Endothelial cell of umbilical vein (primary cell): ENCODE measurements around the gene SLC36A3. TPM values are rescaled to one million over a fixed set of nuclear protein-coding genes. Genes with fewer than 3 reads are reported as not detected.

Experiments used
- BruUV-seq: library from RNA; stranded (reverse); fragments of 400-500 nt; replicated peaks from 2 replicates; lab custom pipeline; 2021; lab: Mats Ljungman, UMichigan
- CTCF ChIA-PET: fragments of 300-600, 350-600 bp; sonication (Branson Sonifier 250); formaldehyde crosslinking; loops from one replicate; lab custom pipeline; 2021; ENCODE audit warnings: antibody characterized with exemption, inconsistent platforms; lab: Charles Lee
- POLR2A ChIA-PET: fragments of 300-600, 350-600 bp; sonication (Branson Sonifier 250); formaldehyde crosslinking; loops from one replicate; lab custom pipeline; 2021; ENCODE audit warnings: antibody characterized with exemption, inconsistent platforms; lab: Charles Lee
- DNase-seq: peaks from one replicate; pipeline ENCODE4 v3.0.0-alpha.2; 2011; ENCODE audit warnings: low read depth, low spot score
- FAIRE-seq: peaks from 2 replicates; lab custom pipeline; 2011; peaks lifted over from hg19 to GRCh38; lab: Jason Lieb, UNC
- H2AFZ ChIP-seq: 2 replicates; pipeline ENCODE4 v1.6.0; 2012; ENCODE audit warnings: low read depth, low read length, control low read depth, inconsistent platforms
- H3K27ac ChIP-seq: 2 replicates; pipeline ENCODE4 v1.5.1; 2011; ENCODE audit warnings: low read depth, mild to moderate bottlenecking, control low read depth, low read length, moderate library complexity; ENCODE audit not compliant: insufficient read depth
- H3K27me3 ChIP-seq, 2 experiments: 2 replicates each; pipeline versions ENCODE4 v1.6.0 to v1.6.1; 2011; ENCODE audit warnings: low read length in 2 of 2, mixed read lengths in 1 of 2; ENCODE audit not compliant: control insufficient read depth in 2 of 2, insufficient read depth in 2 of 2
- H3K36me3 ChIP-seq, 2 experiments: 2 replicates in 1 of 2; 3 replicates in 1 of 2; pipeline ENCODE4 v1.5.1; 2011; ENCODE audit warnings: low read length in 2 of 2, mild to moderate bottlenecking in 1 of 2, moderate library complexity in 1 of 2; ENCODE audit not compliant: control insufficient read depth in 2 of 2, insufficient read depth in 2 of 2; ENCODE audit errors: extremely low read depth in 1 of 2
- H3K4me1 ChIP-seq: 3 replicates; pipeline ENCODE4 v1.5.1; 2011; ENCODE audit warnings: mild to moderate bottlenecking, low read length; ENCODE audit not compliant: control insufficient read depth, insufficient read depth; ENCODE audit errors: extremely low read depth
- H3K4me2 ChIP-seq: 2 replicates; pipeline ENCODE4 v1.6.1; 2011; ENCODE audit warnings: low read length, control low read depth, mixed read lengths; ENCODE audit not compliant: insufficient read depth
- H3K4me3 ChIP-seq, 3 experiments: fragments of 200-600 bp in 1 of 3; sonication (generic), shearing (Covaris generic) in 1 of 3; replicated peaks in 1 of 3; 2 replicates each; pipeline ENCODE4 v1.5.1; 2011 to 2016; ENCODE audit warnings: control low read depth in 3 of 3, low read length in 3 of 3, mild to moderate bottlenecking in 2 of 3, inconsistent platforms in 1 of 3, low read depth in 1 of 3, moderate library complexity in 1 of 3; ENCODE audit not compliant: insufficient read depth in 1 of 3
- H3K79me2 ChIP-seq: 2 replicates; pipeline ENCODE4 v1.6.0; 2012; ENCODE audit warnings: low read length, inconsistent platforms; ENCODE audit not compliant: control insufficient read depth, insufficient read depth
- H3K9ac ChIP-seq: replicated peaks from 2 replicates; pipeline ENCODE3; 2011; ENCODE audit warnings: low read length, control low read depth; ENCODE audit not compliant: insufficient read depth; ENCODE audit errors: extremely low read depth
- H3K9me1 ChIP-seq: replicated peaks from 3 replicates; pipeline ENCODE4 v1.6.0; 2011; ENCODE audit warnings: mild to moderate bottlenecking, low read length; ENCODE audit not compliant: control insufficient read depth, insufficient read depth; ENCODE audit errors: extremely low read depth
- H3K9me3 ChIP-seq: replicated peaks from 2 replicates; pipeline ENCODE4 v1.5.1; 2012; ENCODE audit warnings: low read length, inconsistent platforms; ENCODE audit not compliant: control insufficient read depth, insufficient read depth
- H4K20me1 ChIP-seq: replicated peaks from 2 replicates; pipeline ENCODE3; 2011; ENCODE audit warnings: mild to moderate bottlenecking, low read length; ENCODE audit not compliant: control insufficient read depth, insufficient read depth; ENCODE audit errors: extremely low read depth
- EZH2 ChIP-seq: IDR thresholded peaks from 2 replicates; pipeline ENCODE4 v1.6.1; 2012; ENCODE audit warnings: borderline replicate concordance, low read depth, mild to moderate bottlenecking, moderate library complexity, low read length, inconsistent platforms; ENCODE audit not compliant: severe bottlenecking
- FOS ChIP-seq: IDR thresholded peaks from 2 replicates; pipeline ENCODE4 v1.6.1; 2011; ENCODE audit warnings: mild to moderate bottlenecking, low read length, moderate library complexity, borderline replicate concordance; ENCODE audit not compliant: insufficient read depth
- JUN ChIP-seq: IDR thresholded peaks from 2 replicates; pipeline ENCODE4 v1.6.1; 2011; ENCODE audit warnings: borderline replicate concordance, low read depth; ENCODE audit not compliant: insufficient read length, insufficient read depth
- POLR2A ChIP-seq: IDR thresholded peaks from 2 replicates; pipeline ENCODE4 v1.6.1; 2012; ENCODE audit warnings: low read depth, mild to moderate bottlenecking, control low read depth, low read length
- POLR2AphosphoS5 ChIP-seq: IDR thresholded peaks from 2 replicates; pipeline ENCODE4 v1.6.1; 2012; ENCODE audit warnings: low read depth, mild to moderate bottlenecking, control low read depth, low read length, moderate library complexity; ENCODE audit not compliant: insufficient read depth
- dilution Hi-C: fragments of 300-500 bp; cut with MboI; formaldehyde crosslinking; loops from one replicate; pipeline ENCODE4 v1.15.0; 2019; ENCODE audit warnings: low sequenced_read_pairs; ENCODE audit not compliant: extremely low pct_ligation_motif_present
- intact Hi-C: fragments of 100-400 bp; cut with micrococcal nuclease; formaldehyde crosslinking; loops from one replicate; pipeline ENCODE4 v1.10.0; 2022
- polyA plus RNA-seq, 4 experiments: library from polyadenylated mRNA; depleted of rRNA in 3 of 4; stranded (reverse) in 3 of 4; unstranded in 1 of 4; fragments of >200 nt; gene quantifications; 2 replicates each; pipeline versions ENCODE4 v1.2.1 to v1.2.3, GENCODE V29; 2011 to 2012; ENCODE audit warnings: missing spikeins in 1 of 4
- total RNA-seq: library from RNA; stranded (reverse); gene quantifications from 2 replicates; pipeline ENCODE4 v1.2.3, GENCODE V29; 2021
- TF ChIP-seq, protein P1 (sequence below), 2 donors: IDR thresholded peaks; 1 replicate in 1 of 2; 2 replicates in 1 of 2; pipeline ENCODE4 v1.5.1; 2011; ENCODE audit warnings: low read length in 2 of 2, mild to moderate bottlenecking in 2 of 2, moderate library complexity in 2 of 2, control low read depth in 1 of 2, inconsistent platforms in 1 of 2, low read depth in 1 of 2; ENCODE audit not compliant: insufficient read depth in 1 of 2; ENCODE audit errors: extremely low read depth in 1 of 2
- TF ChIP-seq, protein P2 (sequence below): IDR thresholded peaks from 2 replicates; pipeline ENCODE4 v1.6.1; 2011; ENCODE audit not compliant: insufficient read depth, insufficient read length

Gene SLC36A3
- total and polyA plus RNA-seq, 2 donors (not counting 3 experiments of a cell fraction or from before 2014, with no cell fraction given): not detected

DNA sequence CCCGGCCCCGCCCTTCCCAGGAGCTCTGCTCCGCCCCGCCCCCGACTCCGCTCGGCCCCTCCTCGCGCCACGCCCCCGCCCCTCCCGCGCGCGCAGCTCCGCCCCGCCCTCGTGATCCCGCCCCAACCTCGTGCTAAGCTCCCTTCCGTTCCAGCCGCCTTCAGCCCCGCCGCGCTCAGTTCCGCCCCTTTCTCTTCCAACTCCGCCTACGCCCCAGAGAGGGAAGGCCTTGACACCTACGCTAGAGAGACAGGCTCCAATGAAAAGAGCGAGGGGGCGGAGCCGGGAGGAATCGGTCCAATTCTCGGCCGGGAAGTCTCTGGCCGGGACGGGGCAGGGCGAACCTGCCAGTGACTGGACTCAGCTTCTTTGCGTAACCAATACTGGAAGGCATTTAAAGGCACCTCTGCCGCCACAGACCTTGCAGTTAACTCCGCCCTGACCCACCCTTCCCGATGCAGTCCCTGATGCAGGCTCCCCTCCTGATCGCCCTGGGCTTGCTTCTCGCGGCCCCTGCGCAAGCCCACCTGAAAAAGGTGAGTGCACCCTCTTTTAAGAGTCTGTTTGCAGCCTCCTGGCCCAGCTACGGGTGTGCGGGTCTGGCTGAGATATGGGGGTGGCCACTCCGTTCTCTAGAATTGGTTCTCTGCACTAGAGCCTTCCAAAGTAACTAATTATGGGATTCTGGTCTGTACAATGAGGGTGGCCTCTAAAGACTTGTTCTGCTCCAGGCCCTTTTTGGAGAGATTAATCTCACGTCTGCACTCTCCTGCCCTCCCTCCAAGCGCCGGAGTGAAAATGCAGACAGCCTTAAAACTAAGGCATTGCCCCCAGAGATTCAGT lies 50.6 kb downstream of the SLC36A3 start, which contains the start of gene GM2A:
GM2A (plus strand) TSS at position 424 of the 843 bp plus-strand sequence; CDS start at position 456, 32 bp downstream.
- H3K27ac ChIP-seq: no peak within 1 kb of the TSS
- peaks cover 5% of the 10 kb centered on the region for H3K4me1 ChIP-seq
- H3K36me3 ChIP-seq: no peaks in the 10 kb centered on the region
- TF ChIP-seq, protein P1, sequence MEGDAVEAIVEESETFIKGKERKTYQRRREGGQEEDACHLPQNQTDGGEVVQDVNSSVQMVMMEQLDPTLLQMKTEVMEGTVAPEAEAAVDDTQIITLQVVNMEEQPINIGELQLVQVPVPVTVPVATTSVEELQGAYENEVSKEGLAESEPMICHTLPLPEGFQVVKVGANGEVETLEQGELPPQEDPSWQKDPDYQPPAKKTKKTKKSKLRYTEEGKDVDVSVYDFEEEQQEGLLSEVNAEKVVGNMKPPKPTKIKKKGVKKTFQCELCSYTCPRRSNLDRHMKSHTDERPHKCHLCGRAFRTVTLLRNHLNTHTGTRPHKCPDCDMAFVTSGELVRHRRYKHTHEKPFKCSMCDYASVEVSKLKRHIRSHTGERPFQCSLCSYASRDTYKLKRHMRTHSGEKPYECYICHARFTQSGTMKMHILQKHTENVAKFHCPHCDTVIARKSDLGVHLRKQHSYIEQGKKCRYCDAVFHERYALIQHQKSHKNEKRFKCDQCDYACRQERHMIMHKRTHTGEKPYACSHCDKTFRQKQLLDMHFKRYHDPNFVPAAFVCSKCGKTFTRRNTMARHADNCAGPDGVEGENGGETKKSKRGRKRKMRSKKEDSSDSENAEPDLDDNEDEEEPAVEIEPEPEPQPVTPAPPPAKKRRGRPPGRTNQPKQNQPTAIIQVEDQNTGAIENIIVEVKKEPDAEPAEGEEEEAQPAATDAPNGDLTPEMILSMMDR (IDR thresholded peaks at IDR 0.05; ENCODE audit: extremely low read depth in 1 of 2, insufficient read depth in 1 of 2, low read depth in 1 of 2, low read length in 2 of 2): no peak
- TF ChIP-seq FOS (no peak), POLR2AphosphoS5 (peak; percentile 27), JUN (no peak), EZH2 (no peak), POLR2A (peak; percentile 46)
- TF ChIP-seq, protein P2, sequence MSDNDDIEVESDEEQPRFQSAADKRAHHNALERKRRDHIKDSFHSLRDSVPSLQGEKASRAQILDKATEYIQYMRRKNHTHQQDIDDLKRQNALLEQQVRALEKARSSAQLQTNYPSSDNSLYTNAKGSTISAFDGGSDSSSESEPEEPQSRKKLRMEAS: peak; percentile 37
- no peaks in the 10 kb centered on the region for H4K20me1 ChIP-seq
- ChIA-PET POLR2A (interaction anchor here (0.6 to 1.0 kb wide), 7 partner anchors 21 to 434 kb away, joined by 3 to 4 read pairs (median 3); partner anchors contain the start of genes ANXA6, CCDC69 and SPARC), CTCF (interaction anchor here (0.7 to 3.0 kb wide), 14 partner anchors 10 to 518 kb away, joined by 3 to 28 read pairs (median 4); partner anchors contain the start of genes ANXA6, CCDC69 and SLC36A1)
- H3K9me1 ChIP-seq: no peaks in the 10 kb centered on the region
- dilution Hi-C loops (no loop called here), intact Hi-C loops (loop anchor here (1.0 to 10.0 kb wide), 5 partner anchors 29 to 522 kb away; partner anchors contain the start of genes CCDC69, G3BP1 and SLC36A1)
- BruUV-seq: TSS peak; percentile 49
- H3K4me2 ChIP-seq: peak within 1 kb of the TSS; percentile 82
- H3K27me3 ChIP-seq: no peaks in the 10 kb centered on the region
- peak within 1 kb of the TSS; percentile 58 for H3K9ac ChIP-seq
- peak; percentile 99 for FAIRE-seq
- no peaks in the 10 kb centered on the region for H3K9me3 ChIP-seq
- H3K4me3 ChIP-seq: peak within 1 kb of the TSS; percentile 48 to 75 (median 55)
- no peaks in the 10 kb centered on the region for H3K79me2 ChIP-seq
- H2AFZ ChIP-seq: peak within 1 kb of the TSS; percentile 95
- DNase-seq: peak; percentile 100
